ENCODE data around the gene FIGLA. TPM values are rescaled to one million over a fixed set of nuclear protein-coding genes. Genes with fewer than 3 reads are reported as not detected.
A peak's percentile ranks its signal among the peaks of the same experiment; 100 is the strongest.

FIGLA gene
- polyA plus RNA-seq, 1 of the 3 experiments (the other 2 are of a cell fraction) = not detected

DNA sequence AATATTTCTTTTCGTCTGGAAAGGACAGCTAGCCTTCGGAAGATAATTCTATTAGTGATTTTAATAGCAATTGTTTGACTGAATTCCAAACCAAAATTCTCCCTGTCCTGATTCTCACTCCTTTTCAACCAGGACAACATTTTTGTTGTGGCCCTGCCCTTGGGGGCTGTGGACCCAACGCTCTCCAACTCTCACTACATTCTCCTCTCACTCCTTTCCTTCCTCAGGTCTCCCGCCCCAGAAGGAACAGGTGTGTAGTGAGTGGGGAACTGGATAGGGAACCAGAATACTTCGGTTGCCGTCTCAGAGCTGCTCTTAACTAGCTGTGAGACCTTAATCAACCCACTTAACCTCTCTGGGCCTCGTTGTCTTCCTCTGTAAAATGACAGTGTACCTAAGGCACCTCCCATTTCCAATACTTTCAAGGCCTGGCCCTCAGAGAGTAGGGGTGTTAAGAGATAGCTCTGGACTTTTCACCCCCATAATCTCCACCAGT, 21.8 kb downstream of the FIGLA start (continued):
- TF ChIP-seq EP300 (IDR thresholded peaks at IDR 0.05; ENCODE audit: borderline replicate concordance in 1 of 2, low read depth in 1 of 2, low read length in 1 of 2) = no peak

DNA sequence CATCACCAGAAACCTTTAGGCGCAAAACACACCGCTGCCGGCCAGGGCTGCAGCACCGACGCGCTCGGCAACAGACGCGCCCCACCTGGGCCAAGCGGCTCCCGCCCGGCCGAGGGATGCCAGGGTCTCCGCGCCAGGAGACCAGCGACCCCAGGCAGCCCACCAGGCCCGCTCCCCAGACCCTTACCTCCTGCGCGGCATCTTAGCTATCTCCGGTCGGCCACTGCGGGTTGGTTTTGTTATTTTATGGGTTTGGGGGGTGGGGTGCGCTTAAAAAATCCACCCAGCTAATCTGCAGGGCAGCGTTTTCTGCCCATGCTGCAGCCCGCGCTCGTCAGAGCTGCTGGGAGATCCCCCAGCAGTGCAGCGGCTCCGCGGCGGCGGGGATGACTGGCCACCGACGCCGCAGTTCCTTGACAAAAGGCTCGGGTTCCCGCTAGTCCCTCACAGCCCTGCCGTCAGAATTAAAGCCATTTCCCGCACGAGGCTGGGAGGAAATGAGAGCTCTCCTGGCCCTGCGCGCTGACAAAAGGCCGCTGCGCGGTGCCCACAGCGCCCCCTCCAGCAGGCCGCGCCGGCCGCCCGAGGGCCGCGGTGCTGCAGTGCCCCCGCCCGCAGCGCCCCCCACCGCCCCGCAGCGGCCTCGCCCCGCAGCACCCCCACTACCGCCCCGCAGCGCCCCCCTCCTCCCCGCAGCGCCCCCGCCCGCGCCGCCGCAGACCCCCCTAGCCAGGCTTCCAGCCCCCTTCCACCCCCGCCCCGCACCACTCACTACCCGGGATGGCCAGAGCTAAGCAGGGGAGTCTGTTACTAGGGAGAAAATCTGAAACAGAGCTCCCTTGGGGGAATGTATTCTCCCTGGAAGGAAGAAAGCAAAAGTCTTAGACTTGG, 22.5 kb downstream of the FIGLA start, which contains the start of gene ADD2:
Gene ADD2 (minus strand): TSS at position 502 of the 891 bp plus-strand sequence. CDS start 61,792 bp downstream, outside the sequence.
- ChIA-PET CTCF (interaction anchor here (0.6 to 4.1 kb wide), 50 partner anchors 9 to 465 kb away, joined by 3 to 40 read pairs (median 4); partner anchors contain the start of genes FAM136A and FIGLA), POLR2A (interaction anchor here (0.6 to 1.3 kb wide), 4 partner anchors 9 to 474 kb away, joined by 4 to 6 read pairs (median 4); partner anchors contain the start of gene SNRPG)
- peaks cover 25% of the 10 kb centered on the region for H3K27me3 ChIP-seq (ENCODE audit: insufficient read depth)
- no peaks in the 10 kb centered on the region for H4K20me1 ChIP-seq (ENCODE audit: insufficient read depth)
- H3K9me2 ChIP-seq = no peaks in the 10 kb centered on the region
- no peaks in the 10 kb centered on the region for H3F3A ChIP-seq (replicated peaks; ENCODE audit: insufficient read depth)
- peak within 1 kb of the TSS; percentile 50 to 52 for H3K4me3 ChIP-seq (ENCODE audit: low read depth in 2 of 2, low read length in 1 of 2)
- peak within 1 kb of the TSS; percentile 76 for H3K4me2 ChIP-seq
- TF ChIP-seq YY1 (IDR thresholded peaks at IDR 0.05; ENCODE audit: low read depth) = no peak
- no peak for TF ChIP-seq NRF1 (IDR thresholded peaks at IDR 0.05; ENCODE audit: low read depth, low read length)
- TF ChIP-seq FOXM1 (IDR thresholded peaks at IDR 0.05; ENCODE audit: low read depth) = no peak
- peak; percentile 58; the same call in 1 of the 2 replicates for TF ChIP-seq MXI1 (IDR thresholded peaks at IDR 0.05; ENCODE audit: low read depth, low read length)
- TF ChIP-seq, protein P1, sequence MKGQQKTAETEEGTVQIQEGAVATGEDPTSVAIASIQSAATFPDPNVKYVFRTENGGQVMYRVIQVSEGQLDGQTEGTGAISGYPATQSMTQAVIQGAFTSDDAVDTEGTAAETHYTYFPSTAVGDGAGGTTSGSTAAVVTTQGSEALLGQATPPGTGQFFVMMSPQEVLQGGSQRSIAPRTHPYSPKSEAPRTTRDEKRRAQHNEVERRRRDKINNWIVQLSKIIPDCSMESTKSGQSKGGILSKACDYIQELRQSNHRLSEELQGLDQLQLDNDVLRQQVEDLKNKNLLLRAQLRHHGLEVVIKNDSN (IDR thresholded peaks at IDR 0.05; ENCODE audit: borderline replicate concordance, low read depth) = no peak
- no peak for TF ChIP-seq JUND (IDR thresholded peaks at IDR 0.05)
- TF ChIP-seq EP300 (IDR thresholded peaks at IDR 0.05; ENCODE audit: borderline replicate concordance in 1 of 2, low read depth in 1 of 2, low read length in 1 of 2) = no peak
- peak; percentile 26 for TF ChIP-seq CHD2 (IDR thresholded peaks at IDR 0.05; ENCODE audit: low read length, partially characterized antibody)
- TF ChIP-seq EZH2phosphoT487 (IDR thresholded peaks at IDR 0.05; ENCODE audit: borderline replicate concordance, low read depth) = no peak
- TF ChIP-seq GABPA (IDR thresholded peaks at IDR 0.05; ENCODE audit: low read depth) = no peak
- TF ChIP-seq, protein P2, sequence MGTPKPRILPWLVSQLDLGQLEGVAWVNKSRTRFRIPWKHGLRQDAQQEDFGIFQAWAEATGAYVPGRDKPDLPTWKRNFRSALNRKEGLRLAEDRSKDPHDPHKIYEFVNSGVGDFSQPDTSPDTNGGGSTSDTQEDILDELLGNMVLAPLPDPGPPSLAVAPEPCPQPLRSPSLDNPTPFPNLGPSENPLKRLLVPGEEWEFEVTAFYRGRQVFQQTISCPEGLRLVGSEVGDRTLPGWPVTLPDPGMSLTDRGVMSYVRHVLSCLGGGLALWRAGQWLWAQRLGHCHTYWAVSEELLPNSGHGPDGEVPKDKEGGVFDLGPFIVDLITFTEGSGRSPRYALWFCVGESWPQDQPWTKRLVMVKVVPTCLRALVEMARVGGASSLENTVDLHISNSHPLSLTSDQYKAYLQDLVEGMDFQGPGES (IDR thresholded peaks at IDR 0.05; ENCODE audit: low read depth, low read length) = no peak
- TF ChIP-seq, protein P3, sequence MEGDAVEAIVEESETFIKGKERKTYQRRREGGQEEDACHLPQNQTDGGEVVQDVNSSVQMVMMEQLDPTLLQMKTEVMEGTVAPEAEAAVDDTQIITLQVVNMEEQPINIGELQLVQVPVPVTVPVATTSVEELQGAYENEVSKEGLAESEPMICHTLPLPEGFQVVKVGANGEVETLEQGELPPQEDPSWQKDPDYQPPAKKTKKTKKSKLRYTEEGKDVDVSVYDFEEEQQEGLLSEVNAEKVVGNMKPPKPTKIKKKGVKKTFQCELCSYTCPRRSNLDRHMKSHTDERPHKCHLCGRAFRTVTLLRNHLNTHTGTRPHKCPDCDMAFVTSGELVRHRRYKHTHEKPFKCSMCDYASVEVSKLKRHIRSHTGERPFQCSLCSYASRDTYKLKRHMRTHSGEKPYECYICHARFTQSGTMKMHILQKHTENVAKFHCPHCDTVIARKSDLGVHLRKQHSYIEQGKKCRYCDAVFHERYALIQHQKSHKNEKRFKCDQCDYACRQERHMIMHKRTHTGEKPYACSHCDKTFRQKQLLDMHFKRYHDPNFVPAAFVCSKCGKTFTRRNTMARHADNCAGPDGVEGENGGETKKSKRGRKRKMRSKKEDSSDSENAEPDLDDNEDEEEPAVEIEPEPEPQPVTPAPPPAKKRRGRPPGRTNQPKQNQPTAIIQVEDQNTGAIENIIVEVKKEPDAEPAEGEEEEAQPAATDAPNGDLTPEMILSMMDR (IDR thresholded peaks at IDR 0.05) = peak; percentile 38
- TF ChIP-seq, protein P4, sequence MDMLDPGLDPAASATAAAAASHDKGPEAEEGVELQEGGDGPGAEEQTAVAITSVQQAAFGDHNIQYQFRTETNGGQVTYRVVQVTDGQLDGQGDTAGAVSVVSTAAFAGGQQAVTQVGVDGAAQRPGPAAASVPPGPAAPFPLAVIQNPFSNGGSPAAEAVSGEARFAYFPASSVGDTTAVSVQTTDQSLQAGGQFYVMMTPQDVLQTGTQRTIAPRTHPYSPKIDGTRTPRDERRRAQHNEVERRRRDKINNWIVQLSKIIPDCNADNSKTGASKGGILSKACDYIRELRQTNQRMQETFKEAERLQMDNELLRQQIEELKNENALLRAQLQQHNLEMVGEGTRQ (IDR thresholded peaks at IDR 0.05; ENCODE audit: borderline replicate concordance, low read depth, low read length) = no peak
- no peak for TF ChIP-seq TCF12 (IDR thresholded peaks at IDR 0.05)
- TF ChIP-seq RFX5 (IDR thresholded peaks at IDR 0.05; ENCODE audit: low read length) = peak; percentile 85
- TF ChIP-seq SMC3 (IDR thresholded peaks at IDR 0.05; ENCODE audit: low read depth, low read length) = no peak; the same call in 1 of the 2 replicates
- no peak for TF ChIP-seq FOXJ3 (CRISPR knock-in tag; IDR thresholded peaks at IDR 0.05)
- H3K36me3 ChIP-seq (replicated peaks in 1 of 2; ENCODE audit: control insufficient read depth in 1 of 2, insufficient read depth in 2 of 2, low read length in 1 of 2) = no peaks in the 10 kb centered on the region
- no peaks in the 10 kb centered on the region for H3K79me2 ChIP-seq (ENCODE audit: insufficient read depth)
- peak; percentile 93 for DNase-seq
- 2% methylated on average over 26 of the region's 74 CpGs for WGBS (ENCODE audit: low lambda C conversion rate)
- peak within 1 kb of the TSS in 1 of 2 experiments; percentile 73; a peak in 2 of 4 replicates for H3K27ac ChIP-seq (ENCODE audit: low read depth in 2 of 2, low read length in 1 of 2)
- H2AFZ ChIP-seq (ENCODE audit: low read depth) = peak within 1 kb of the TSS; percentile 70; the same call in 1 of the 2 replicates
- H3K9me3 ChIP-seq = no peaks in the 10 kb centered on the region
- H3K9ac ChIP-seq = no peak within 1 kb of the TSS
- peaks cover 0 to 10% of the 10 kb centered on the region in 2 experiments; a peak in 2 of 4 replicates for H3K4me1 ChIP-seq (ENCODE audit: control insufficient read depth in 1 of 2, insufficient read depth in 2 of 2, low read depth in 1 of 2, low read length in 1 of 2)

Measured in SK-N-SH (cell line).